Panc1 (cell line): ENCODE data around the gene PDCD1.

Source experiments
- POLR2AphosphoS5 ChIP-seq: IDR thresholded peaks from 2 replicates; pipeline ENCODE4 v1.6.1; 2012; ENCODE audit warnings: mild to moderate bottlenecking, low read depth, low read length, moderate library complexity
- REST ChIP-seq, 2 experiments: IDR thresholded peaks; 2 replicates each; pipeline ENCODE4 v1.6.1; 2011 to 2012; ENCODE audit warnings: low read depth in 2 of 2, control low read depth in 1 of 2, low read length in 1 of 2, mild to moderate bottlenecking in 1 of 2, moderate library complexity in 1 of 2; ENCODE audit not compliant: insufficient read depth in 1 of 2
- SIN3A ChIP-seq: IDR thresholded peaks from 2 replicates; pipeline ENCODE4 v1.6.1; 2012; ENCODE audit warnings: low read depth, mild to moderate bottlenecking, low read length, moderate library complexity, borderline replicate concordance; ENCODE audit not compliant: insufficient read depth
- TCF7L2 ChIP-seq: IDR thresholded peaks from 2 replicates; pipeline ENCODE4 v1.6.1; 2011; ENCODE audit warnings: mild to moderate bottlenecking, low read depth, low read length, inconsistent platforms
- TF ChIP-seq, protein P1 (sequence below): fragments of 450-650 bp; IDR thresholded peaks from 2 replicates; pipeline ENCODE4 v1.5.1; 2017; ENCODE audit warnings: mild to moderate bottlenecking

DNA sequence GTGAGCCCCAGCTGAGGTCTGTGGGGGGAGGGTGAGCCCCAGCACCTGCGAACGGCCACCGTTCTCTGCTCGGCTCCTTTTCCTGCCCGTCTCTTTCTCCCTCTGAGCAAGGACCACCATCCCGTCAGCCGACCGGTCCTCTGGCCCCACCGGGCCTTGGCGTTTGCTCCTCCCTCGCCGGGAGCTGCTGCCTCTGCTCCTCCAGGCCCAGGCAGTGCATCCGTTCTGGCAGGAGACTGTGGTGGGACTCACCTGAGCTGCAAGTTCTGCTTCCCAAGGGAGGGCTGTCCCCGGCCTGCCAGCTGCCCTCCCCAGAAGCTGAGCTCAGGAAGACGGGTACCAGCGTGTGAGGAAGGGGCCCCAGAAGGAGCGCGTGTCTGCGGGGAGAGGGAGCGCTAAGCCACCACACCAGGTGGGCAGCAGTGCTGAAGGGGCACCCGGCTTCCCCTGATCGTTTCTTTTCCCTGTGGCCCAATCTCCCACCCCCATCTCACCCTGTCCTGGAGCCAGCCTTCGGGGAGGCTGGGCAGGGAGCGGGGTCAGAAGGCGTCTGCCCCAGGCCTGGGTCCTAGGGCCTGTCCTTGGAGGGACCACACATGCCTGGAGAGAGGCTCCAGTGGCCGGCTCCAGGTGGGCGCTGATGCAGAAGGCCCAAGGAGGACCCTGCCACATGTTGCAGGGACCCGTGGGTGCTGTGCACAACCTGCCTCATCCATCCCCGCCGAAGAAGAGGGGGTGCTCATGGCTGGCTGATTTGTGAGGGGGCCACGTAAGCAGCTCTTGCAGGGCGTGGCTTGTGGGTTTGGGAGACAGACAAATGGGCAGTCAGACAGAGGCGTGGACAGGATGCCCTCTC, 8.3 kb upstream of the PDCD1 start:
- TF ChIP-seq REST (IDR thresholded peaks at IDR 0.05; ENCODE audit: insufficient read depth in 1 of 2, low read depth in 2 of 2, low read length in 1 of 2) (no peak), POLR2AphosphoS5 (no peak), TCF7L2 (no peak), SIN3A (no peak)
- TF ChIP-seq, protein P1, sequence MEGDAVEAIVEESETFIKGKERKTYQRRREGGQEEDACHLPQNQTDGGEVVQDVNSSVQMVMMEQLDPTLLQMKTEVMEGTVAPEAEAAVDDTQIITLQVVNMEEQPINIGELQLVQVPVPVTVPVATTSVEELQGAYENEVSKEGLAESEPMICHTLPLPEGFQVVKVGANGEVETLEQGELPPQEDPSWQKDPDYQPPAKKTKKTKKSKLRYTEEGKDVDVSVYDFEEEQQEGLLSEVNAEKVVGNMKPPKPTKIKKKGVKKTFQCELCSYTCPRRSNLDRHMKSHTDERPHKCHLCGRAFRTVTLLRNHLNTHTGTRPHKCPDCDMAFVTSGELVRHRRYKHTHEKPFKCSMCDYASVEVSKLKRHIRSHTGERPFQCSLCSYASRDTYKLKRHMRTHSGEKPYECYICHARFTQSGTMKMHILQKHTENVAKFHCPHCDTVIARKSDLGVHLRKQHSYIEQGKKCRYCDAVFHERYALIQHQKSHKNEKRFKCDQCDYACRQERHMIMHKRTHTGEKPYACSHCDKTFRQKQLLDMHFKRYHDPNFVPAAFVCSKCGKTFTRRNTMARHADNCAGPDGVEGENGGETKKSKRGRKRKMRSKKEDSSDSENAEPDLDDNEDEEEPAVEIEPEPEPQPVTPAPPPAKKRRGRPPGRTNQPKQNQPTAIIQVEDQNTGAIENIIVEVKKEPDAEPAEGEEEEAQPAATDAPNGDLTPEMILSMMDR, result no peak
